BE2C (cell line): ENCODE results near the gene CDH13.

Experiments used
- DNase-seq: peaks from one replicate; pipeline ENCODE4 v3.0.0-alpha.2; 2020
- H3K27me3 ChIP-seq: fragments of 250-450 bp; sonication (Bioruptor Pico); 2 replicates; pipeline ENCODE4 v1.5.1; 2020; ENCODE audit warnings: mild to moderate bottlenecking
- H3K36me3 ChIP-seq: fragments of 250-450 bp; sonication (Bioruptor Pico); 2 replicates; pipeline ENCODE4 v1.5.1; 2020; ENCODE audit warnings: mild to moderate bottlenecking
- H3K4me1 ChIP-seq: fragments of 250-450 bp; sonication (Bioruptor Pico); 2 replicates; pipeline ENCODE4 v1.5.1; 2020
- H3K4me3 ChIP-seq: 2 replicates; pipeline ENCODE4 v1.5.1; 2011; ENCODE audit warnings: low read depth, low read length
- H3K9me3 ChIP-seq: fragments of 250-450 bp; sonication (Bioruptor Pico); 2 replicates; pipeline ENCODE4 v1.5.1; 2020
- CTCF ChIP-seq: IDR thresholded peaks from 2 replicates; pipeline ENCODE4 v1.5.1; 2012; ENCODE audit warnings: mild to moderate bottlenecking, low read depth, low read length

CDH13 gene

DNA sequence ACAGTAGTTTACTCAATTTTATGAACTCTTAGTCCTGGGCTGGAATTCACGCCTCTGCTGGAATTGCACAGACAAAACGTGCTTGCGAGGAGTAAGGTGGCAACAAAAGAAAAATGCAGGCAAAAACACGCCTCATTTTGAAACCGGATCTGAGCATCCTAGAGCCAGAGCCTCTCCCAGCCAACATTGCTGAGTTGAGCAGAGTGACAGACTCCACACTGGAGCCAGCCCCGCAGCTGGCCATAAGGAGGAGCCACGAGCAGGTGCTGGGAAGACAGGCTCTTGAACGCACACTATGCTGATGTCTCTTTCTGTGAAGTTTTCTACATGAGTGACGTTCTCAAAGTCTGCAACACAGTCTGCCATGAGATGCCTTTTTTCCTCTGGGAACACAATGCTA, 1166.4 kb downstream of the CDH13 start:
- Histone ChIP-seq H3K36me3 (no peaks in the 10 kb centered on the region), H3K9me3 (no peaks in the 10 kb centered on the region), H3K4me1 (no peaks in the 10 kb centered on the region), H3K4me3 (no peak overlapping the region), H3K27me3 (peaks cover 13% of the 10 kb centered on the region)
- TF ChIP-seq CTCF = no peak
- DNase-seq = no peak

- DNase-seq = no peak
- Histone ChIP-seq H3K36me3 (no peaks in the 10 kb centered on the region), H3K9me3 (no peaks in the 10 kb centered on the region), H3K4me3 (no peak overlapping the region), H3K4me1 (no peaks in the 10 kb centered on the region), H3K27me3 (peaks cover 11% of the 10 kb centered on the region)
- no peak for TF ChIP-seq CTCF
Observed at GRCh38 chr16:83794860-83795554, 1168.2 kb downstream of the CDH13 start.

DNA sequence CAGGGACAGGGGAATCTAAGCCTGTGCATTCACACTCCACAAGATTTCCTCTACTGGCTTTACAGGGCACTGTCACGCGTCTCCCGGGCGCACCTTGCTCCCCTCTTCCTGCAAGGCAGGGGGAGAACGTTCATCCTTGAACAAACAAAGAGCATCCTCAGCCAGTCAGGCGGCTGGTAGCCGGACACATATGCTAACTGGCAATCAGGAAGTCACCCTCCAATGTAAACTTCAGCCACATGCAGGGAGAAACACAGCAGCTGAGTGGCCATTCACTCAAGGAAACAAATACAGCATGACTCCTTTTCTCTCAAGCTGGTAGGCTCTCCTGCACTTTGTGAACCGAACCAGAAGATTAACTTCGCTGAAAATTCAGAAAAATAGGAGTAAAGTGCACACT, 1170.2 kb downstream of the CDH13 start:
- no peak for TF ChIP-seq CTCF
- H3K9me3 ChIP-seq = no peaks in the 10 kb centered on the region
- no peak for DNase-seq

DNA sequence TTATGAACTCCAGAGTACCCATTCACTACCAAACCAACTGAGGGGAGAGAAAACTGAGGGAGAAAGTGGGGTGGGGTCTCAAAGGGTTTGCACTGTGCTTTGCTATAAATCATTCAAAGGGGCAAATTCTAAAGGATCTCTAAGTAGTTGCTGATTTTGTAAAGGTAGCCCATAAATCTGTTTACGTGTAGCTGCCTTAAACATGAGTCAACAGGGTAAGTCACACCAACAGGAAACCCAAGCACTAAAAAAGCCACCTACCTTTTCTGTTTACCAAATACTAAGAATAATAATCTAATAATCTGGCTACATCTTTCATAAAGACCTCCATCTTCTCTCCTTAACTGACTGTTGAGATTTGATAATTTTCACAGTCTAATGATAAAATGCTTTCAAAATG, 1172.6 kb downstream of the CDH13 start:
- Histone ChIP-seq H3K9me3 (no peaks in the 10 kb centered on the region), H3K4me1 (no peaks in the 10 kb centered on the region), H3K27me3 (peaks cover 28% of the 10 kb centered on the region), H3K36me3 (no peaks in the 10 kb centered on the region), H3K4me3 (no peak overlapping the region)
- no peak for DNase-seq
- no peak for TF ChIP-seq CTCF

More for the DNA sequence above, 1170.2 kb downstream of the CDH13 start:
- Histone ChIP-seq H3K4me3 (no peak overlapping the region), H3K27me3 (peaks cover 24% of the 10 kb centered on the region), H3K36me3 (no peaks in the 10 kb centered on the region), H3K4me1 (no peaks in the 10 kb centered on the region)

DNA sequence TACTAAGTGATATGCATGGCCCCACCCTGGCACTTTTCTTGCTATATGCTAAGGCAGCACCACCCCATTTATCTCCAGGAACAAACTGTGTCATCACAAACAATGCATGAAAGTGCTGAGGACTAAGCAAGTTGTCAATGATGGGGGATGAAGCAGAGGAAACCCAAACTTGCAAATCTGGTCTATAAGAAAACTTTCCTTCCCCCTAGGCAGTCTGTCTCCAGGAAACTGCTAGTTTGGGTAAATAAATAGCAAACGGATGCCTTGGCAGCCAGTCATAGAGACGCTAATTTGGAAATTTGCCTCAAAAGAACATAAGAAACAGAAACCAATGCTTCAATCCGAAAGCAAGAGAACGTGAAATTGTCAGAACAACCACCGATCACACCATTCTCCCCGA, 1175.4 kb downstream of the CDH13 start:
- no peaks in the 10 kb centered on the region for H3K36me3 ChIP-seq
- no peak overlapping the region for H3K4me3 ChIP-seq
- no peaks in the 10 kb centered on the region for H3K9me3 ChIP-seq
- H3K27me3 ChIP-seq = peaks cover 30% of the 10 kb centered on the region
- no peaks in the 10 kb centered on the region for H3K4me1 ChIP-seq
- no peak for DNase-seq
- no peak for TF ChIP-seq CTCF

GRCh38 chr16:83802554-83803205, 1175.9 kb downstream of the CDH13 start:
- Histone ChIP-seq H3K36me3 (no peaks in the 10 kb centered on the region), H3K4me1 (no peaks in the 10 kb centered on the region), H3K9me3 (no peaks in the 10 kb centered on the region), H3K27me3 (peaks cover 24% of the 10 kb centered on the region), H3K4me3 (no peak overlapping the region)
- TF ChIP-seq CTCF = no peak
- DNase-seq = no peak
